Caco-2 (cell line): Measurements from ENCODE around the gene ROBO1. TPM values are rescaled to one million over a fixed set of nuclear protein-coding genes. Genes with fewer than 3 reads are reported as not detected.

ENCODE experiments used
- BruUV-seq: library from RNA; stranded (reverse); fragments of 400-500 nt; replicated peaks from 2 replicates; lab custom pipeline; 2021; lab: Mats Ljungman, UMichigan
- CTCF ChIA-PET: fragments of 300-600 bp; sonication (Branson Sonifier 250); formaldehyde crosslinking; loops from one replicate; lab custom pipeline; 2022; ENCODE audit warnings: antibody characterized with exemption; lab: Charles Lee
- POLR2A ChIA-PET: fragments of 300-600 bp; sonication (Branson Sonifier 250); formaldehyde crosslinking; loops from one replicate; lab custom pipeline; 2022; ENCODE audit warnings: antibody characterized with exemption; lab: Charles Lee
- DNase-seq, 2 experiments: peaks; one replicate each; pipeline versions ENCODE4 v3.0.0 to v3.0.0-alpha.2; 2020 to 2022
- H3K27me3 ChIP-seq: replicated peaks from 2 replicates; pipeline ENCODE4 v1.6.0; 2011; ENCODE audit warnings: low read length; ENCODE audit not compliant: control insufficient read depth, insufficient read depth
- H3K36me3 ChIP-seq: 2 replicates; pipeline ENCODE4 v1.5.1; 2011; ENCODE audit warnings: low read length; ENCODE audit not compliant: control insufficient read depth, insufficient read depth
- H3K4me1 ChIP-seq: fragments of 250-450 bp; sonication (Bioruptor Pico); 2 replicates; pipeline ENCODE4 v1.5.1; 2020; ENCODE audit warnings: mild to moderate bottlenecking
- H3K4me3 ChIP-seq: 2 replicates; pipeline ENCODE4 v1.5.1; 2011; ENCODE audit warnings: low read depth, mild to moderate bottlenecking, control low read depth, low read length
- H3K9me3 ChIP-seq: fragments of 250-450 bp; sonication (Bioruptor Pico); 2 replicates; pipeline ENCODE4 v1.5.1; 2020; ENCODE audit warnings: mild to moderate bottlenecking, moderate library complexity
- H3K27ac Mint-ChIP-seq: one replicate; pipeline ENCODE4 v1.8.0; 2022; ENCODE audit warnings: mixed read lengths; ENCODE audit not compliant: unreplicated experiment
- H3K27me3 Mint-ChIP-seq: one replicate; pipeline ENCODE4 v1.8.0; 2022; ENCODE audit warnings: mixed read lengths; ENCODE audit not compliant: insufficient read depth, unreplicated experiment
- H3K36me3 Mint-ChIP-seq: one replicate; pipeline ENCODE4 v1.8.0; 2022; ENCODE audit warnings: mild to moderate bottlenecking, mixed read lengths; ENCODE audit not compliant: insufficient read depth, unreplicated experiment
- H3K4me1 Mint-ChIP-seq: one replicate; pipeline ENCODE4 v1.8.0; 2022; ENCODE audit warnings: low read depth, mixed read lengths; ENCODE audit not compliant: unreplicated experiment
- H3K4me3 Mint-ChIP-seq: one replicate; pipeline ENCODE4 v1.8.0; 2022; ENCODE audit warnings: mild to moderate bottlenecking, moderate library complexity, mixed read lengths; ENCODE audit not compliant: unreplicated experiment
- H3K9me3 Mint-ChIP-seq: one replicate; pipeline ENCODE4 v1.8.0; 2022; ENCODE audit warnings: mixed read lengths; ENCODE audit not compliant: unreplicated experiment
- CTCF ChIP-seq, 2 experiments: fragments of 200-600 bp in 1 of 2; IDR thresholded peaks; 1 replicate in 1 of 2; 2 replicates in 1 of 2; pipeline versions ENCODE4 v1.5.1 to v1.8.0; 2011 to 2022; ENCODE audit warnings: antibody characterized with exemption in 1 of 2, control low read depth in 1 of 2, inconsistent platforms in 1 of 2, low read depth in 1 of 2, low read length in 1 of 2, mild to moderate bottlenecking in 1 of 2, moderate library complexity in 1 of 2; ENCODE audit not compliant: insufficient read depth in 1 of 2, severe bottlenecking in 1 of 2, unreplicated experiment in 1 of 2
- intact Hi-C: fragments of 100-400 bp; cut with micrococcal nuclease; formaldehyde crosslinking; loops from one replicate; pipeline ENCODE4 v1.10.0; 2022; ENCODE audit not compliant: unreplicated experiment
- total RNA-seq: library from RNA; stranded (reverse); gene quantifications from 2 replicates; pipeline ENCODE4 v1.2.3, GENCODE V29; 2022

The ROBO1 gene
- total RNA-seq, 1 experiment from 2014 or later = 1.8 TPM

DNA sequence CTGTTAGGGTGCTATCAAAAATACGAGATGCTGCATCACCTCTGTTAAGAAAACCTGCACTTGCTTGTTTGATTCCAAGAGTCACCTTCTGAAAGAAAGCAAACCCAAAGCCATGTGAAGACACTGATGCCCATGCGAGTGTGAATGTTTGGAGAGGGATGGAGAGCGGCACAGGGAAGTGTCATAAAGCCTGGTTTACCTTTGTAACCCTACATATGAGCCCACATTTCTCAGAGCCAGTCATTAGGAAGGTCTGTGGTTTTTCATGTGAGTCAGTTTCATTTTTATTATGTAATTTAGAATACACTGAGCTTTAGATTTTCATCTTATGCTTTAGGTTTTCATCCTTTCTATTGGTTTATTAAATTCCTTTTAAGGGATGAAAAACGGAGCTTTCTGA is 896.8 kb downstream of the ROBO1 start:
- Histone ChIP-seq H3K4me3 (no peak overlapping the region), H3K9me3 (no peaks in the 10 kb centered on the region), H3K4me1 (no peaks in the 10 kb centered on the region), H3K36me3 (no peaks in the 10 kb centered on the region), H3K27me3 (no peaks in the 10 kb centered on the region)
- Mint-ChIP-seq H3K27ac (no peak overlapping the region), H3K27me3 (no peaks in the 10 kb centered on the region), H3K4me1 (no peaks in the 10 kb centered on the region), H3K36me3 (no peaks in the 10 kb centered on the region), H3K4me3 (no peak overlapping the region), H3K9me3 (no peaks in the 10 kb centered on the region)
- intact Hi-C loops = no loop called here
- DNase-seq = no peak
- ChIA-PET CTCF (no interaction called here), POLR2A (no interaction called here)
- no TSS peak for BruUV-seq
- TF ChIP-seq CTCF (IDR thresholded peaks at IDR 0.05; ENCODE audit: insufficient read depth in 1 of 2, low read depth in 1 of 2, low read length in 1 of 2, severe bottlenecking in 1 of 2, unreplicated experiment in 1 of 2) = no peak

DNA sequence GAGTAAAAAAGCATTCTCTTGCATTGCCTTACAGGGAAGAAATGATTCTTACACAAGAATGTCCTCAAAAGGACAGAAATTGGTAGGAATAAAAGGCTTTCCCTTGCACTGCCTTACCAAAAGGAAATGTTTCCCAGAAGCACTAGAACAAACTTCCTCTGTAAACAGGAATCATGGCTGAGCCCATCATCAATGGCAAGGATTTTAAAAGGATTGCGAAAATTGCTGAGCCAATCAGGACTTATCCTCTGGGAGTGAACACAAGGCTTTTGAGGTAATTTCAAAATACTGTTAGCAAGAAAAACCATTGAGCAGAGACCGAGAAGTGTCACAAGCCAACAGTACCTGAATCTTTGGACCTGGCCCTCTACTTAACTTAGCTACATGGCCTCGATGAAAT is 897.3 kb downstream of the ROBO1 start:
- ChIA-PET CTCF (no interaction called here), POLR2A (no interaction called here)
- intact Hi-C loops = no loop called here
- DNase-seq = no peak
- no peaks in the 10 kb centered on the region for H3K27me3 Mint-ChIP-seq
- no peak overlapping the region for H3K4me3 Mint-ChIP-seq
- no peaks in the 10 kb centered on the region for H3K4me1 ChIP-seq
- no peaks in the 10 kb centered on the region for H3K36me3 Mint-ChIP-seq
- no peaks in the 10 kb centered on the region for H3K9me3 ChIP-seq
- H3K36me3 ChIP-seq = no peaks in the 10 kb centered on the region
- no peak overlapping the region for H3K27ac Mint-ChIP-seq
- no TSS peak for BruUV-seq
- no peaks in the 10 kb centered on the region for H3K9me3 Mint-ChIP-seq
- TF ChIP-seq CTCF (IDR thresholded peaks at IDR 0.05; ENCODE audit: insufficient read depth in 1 of 2, low read depth in 1 of 2, low read length in 1 of 2, severe bottlenecking in 1 of 2, unreplicated experiment in 1 of 2) = no peak
- no peaks in the 10 kb centered on the region for H3K27me3 ChIP-seq
- no peak overlapping the region for H3K4me3 ChIP-seq
- H3K4me1 Mint-ChIP-seq = no peaks in the 10 kb centered on the region

- Histone ChIP-seq H3K27me3 (no peaks in the 10 kb centered on the region), H3K9me3 (no peaks in the 10 kb centered on the region), H3K4me1 (no peaks in the 10 kb centered on the region), H3K4me3 (no peak overlapping the region), H3K36me3 (no peaks in the 10 kb centered on the region)
- H3K27ac Mint-ChIP-seq = no peak overlapping the region
- intact Hi-C loops = no loop called here
- no TSS peak for BruUV-seq
- DNase-seq = no peak
- POLR2A ChIA-PET = no interaction called here
- no peaks in the 10 kb centered on the region for H3K4me1 Mint-ChIP-seq
- no peaks in the 10 kb centered on the region for H3K9me3 Mint-ChIP-seq
- no peak for TF ChIP-seq CTCF (IDR thresholded peaks at IDR 0.05; ENCODE audit: insufficient read depth in 1 of 2, low read depth in 1 of 2, low read length in 1 of 2, severe bottlenecking in 1 of 2, unreplicated experiment in 1 of 2)
- H3K4me3 Mint-ChIP-seq = no peak overlapping the region
- CTCF ChIA-PET = no interaction called here
- H3K36me3 Mint-ChIP-seq = no peaks in the 10 kb centered on the region
- H3K27me3 Mint-ChIP-seq = no peaks in the 10 kb centered on the region
These were observed 899.2 kb downstream of the ROBO1 start for GRCh38 chr3:78868570-78868969.
